ENCODE measurements around the gene PNPLA7. TPM values are rescaled to one million over a fixed set of nuclear protein-coding genes. Genes with fewer than 3 reads are reported as not detected.

PNPLA7 gene
- total RNA-seq, 1 experiment from 2014 or later = 3.9 TPM

GRCh38 chr9:137434498-137435380 lies 115.5 kb downstream of the PNPLA7 start:
- no peak for ATAC-seq
- DNase-seq (ENCODE audit: low read depth, low spot score) = no peak
- Histone ChIP-seq H3K9me3 (ENCODE audit: control insufficient read depth, insufficient read depth, low read depth, low read length) (no peaks in the 10 kb centered on the region), H3K27ac (ENCODE audit: low read length) (no peak overlapping the region), H3K36me3 (ENCODE audit: control insufficient read depth, insufficient read depth, low read length) (no peaks in the 10 kb centered on the region), H3K4me3 (ENCODE audit: low read depth in 2 of 2, low read length in 2 of 2) (no peak overlapping the region), H3K4me1 (ENCODE audit: control insufficient read depth, insufficient read depth, low read length) (peaks cover 6% of the 10 kb centered on the region), H3K27me3 (ENCODE audit: control insufficient read depth, insufficient read depth, low read length) (no peaks in the 10 kb centered on the region)
- in situ Hi-C loops (cut with HindIII; ENCODE audit: low pct_unique_long_range_greater_than_20kb, low sequenced_read_pairs) = no loop called here
- ChIA-PET POLR2A (interaction anchor here (0.5 kb wide), 1 partner anchor 9 kb away, joined by 3 read pairs; no protein-coding TSS in a partner anchor), CTCF (interaction anchor here (0.6 kb wide), 1 partner anchor 12 kb away, joined by 6 read pairs; the partner anchor contains the start of genes EXD3 and NOXA1)
- intact Hi-C loops (cut with micrococcal nuclease; ENCODE audit: unreplicated experiment) = no loop called here
- TF ChIP-seq CTCF (IDR thresholded peaks at IDR 0.05) (no peak), REST (IDR thresholded peaks at IDR 0.05; ENCODE audit: insufficient read depth in 1 of 2, low read depth in 2 of 2, low read length in 1 of 2) (no peak), TCF7L2 (IDR thresholded peaks at IDR 0.05; ENCODE audit: low read depth, low read length) (no peak), SIN3A (IDR thresholded peaks at IDR 0.05; ENCODE audit: borderline replicate concordance, insufficient read depth, low read depth, low read length) (no peak), POLR2AphosphoS5 (IDR thresholded peaks at IDR 0.05; ENCODE audit: low read depth, low read length) (no peak)
- no TSS peak for BruUV-seq (replicated peaks)

- CTCF ChIA-PET = interaction anchor here (0.6 kb wide), 1 partner anchor 41 kb away, joined by 9 read pairs; no protein-coding TSS in a partner anchor
- Histone ChIP-seq H3K4me1 (ENCODE audit: control insufficient read depth, insufficient read depth, low read length) (peaks cover 12% of the 10 kb centered on the region), H3K27me3 (ENCODE audit: control insufficient read depth, insufficient read depth, low read length) (no peaks in the 10 kb centered on the region), H3K4me3 (ENCODE audit: low read depth in 2 of 2, low read length in 2 of 2) (no peak overlapping the region), H3K27ac (ENCODE audit: low read length) (no peak overlapping the region), H3K36me3 (ENCODE audit: control insufficient read depth, insufficient read depth, low read length) (no peaks in the 10 kb centered on the region), H3K9me3 (ENCODE audit: control insufficient read depth, insufficient read depth, low read depth, low read length) (no peaks in the 10 kb centered on the region)
- ATAC-seq (no peak), DNase-seq (ENCODE audit: low read depth, low spot score) (no peak)
- in situ Hi-C loops (cut with HindIII; ENCODE audit: low pct_unique_long_range_greater_than_20kb, low sequenced_read_pairs) (no loop called here), intact Hi-C loops (cut with micrococcal nuclease; ENCODE audit: unreplicated experiment) (no loop called here)
- BruUV-seq (replicated peaks) = no TSS peak
- no peak for TF ChIP-seq POLR2AphosphoS5 (IDR thresholded peaks at IDR 0.05; ENCODE audit: low read depth, low read length)
- POLR2A ChIA-PET = no interaction called here
These were observed 116.2 kb downstream of the PNPLA7 start for GRCh38 chr9:137433916-137434431.

All from Panc1 (cell line).